DND-41 (cell line): ENCODE measurements around the gene NR6A1.

ENCODE experiments used
- ATAC-seq: fragments of 200-7000 bp; cut with Tn5 transposase; 3 replicates; pipeline ENCODE4 v1.9.1; 2021; ENCODE audit warnings: low read depth; ENCODE audit not compliant: insufficient read depth
- DNase-seq: peaks from one replicate; pipeline ENCODE4 v3.0.0-alpha.2; 2020
- H2AFZ ChIP-seq: 2 replicates; pipeline ENCODE4 v1.6.0; 2012; ENCODE audit warnings: low read depth, low read length
- H3K27ac ChIP-seq: 2 replicates; pipeline ENCODE4 v1.5.1; 2012; ENCODE audit warnings: low read length, inconsistent platforms
- H3K27me3 ChIP-seq: fragments of 200-600 bp; sonication (generic); 2 replicates; pipeline ENCODE4 v1.6.0; 2012; ENCODE audit warnings: low read length, mild to moderate bottlenecking, inconsistent platforms; ENCODE audit not compliant: insufficient read depth, poor library complexity
- H3K36me3 ChIP-seq: 2 replicates; pipeline ENCODE4 v1.5.1; 2012; ENCODE audit warnings: low read length, inconsistent platforms; ENCODE audit not compliant: insufficient read depth
- H3K4me1 ChIP-seq: 2 replicates; pipeline ENCODE4 v1.5.1; 2012; ENCODE audit warnings: mild to moderate bottlenecking, low read length; ENCODE audit not compliant: insufficient read depth
- H3K4me2 ChIP-seq: 2 replicates; pipeline ENCODE4 v1.6.0; 2012; ENCODE audit warnings: mild to moderate bottlenecking, moderate library complexity, low read length, inconsistent platforms; ENCODE audit not compliant: insufficient read depth
- H3K4me3 ChIP-seq, 2 experiments: fragments of 200-600 bp in 1 of 2; shearing (Covaris generic) in 1 of 2; 2 replicates each; pipeline ENCODE4 v1.5.1; 2012 to 2016; ENCODE audit warnings: inconsistent platforms in 2 of 2, low read length in 2 of 2, mild to moderate bottlenecking in 2 of 2, low read depth in 1 of 2, moderate library complexity in 1 of 2
- H3K79me2 ChIP-seq: 2 replicates; pipeline ENCODE4 v1.6.0; 2012; ENCODE audit warnings: low read length, inconsistent platforms; ENCODE audit not compliant: insufficient read depth
- H3K9ac ChIP-seq: 2 replicates; pipeline ENCODE4 v1.6.0; 2012; ENCODE audit warnings: low read depth, mild to moderate bottlenecking, inconsistent platforms, low read length, moderate library complexity
- H3K9me3 ChIP-seq: 2 replicates; pipeline ENCODE4 v1.5.1; 2012; ENCODE audit warnings: low read length, moderate library complexity, mild to moderate bottlenecking, inconsistent platforms; ENCODE audit not compliant: insufficient read depth, severe bottlenecking
- H4K20me1 ChIP-seq: 2 replicates; pipeline ENCODE4 v1.6.0; 2012; ENCODE audit warnings: low read length; ENCODE audit not compliant: insufficient read depth
- EZH2 ChIP-seq: IDR thresholded peaks from 3 replicates; pipeline ENCODE4 v1.6.1; 2012; ENCODE audit warnings: borderline replicate concordance, low read depth, mild to moderate bottlenecking, moderate library complexity, low read length, inconsistent platforms; ENCODE audit not compliant: severe bottlenecking
- TF ChIP-seq, protein P1 (sequence below): IDR thresholded peaks from 2 replicates; pipeline ENCODE4 v1.5.1; 2012; ENCODE audit warnings: borderline replicate concordance, low read length, moderate library complexity, mild to moderate bottlenecking; ENCODE audit not compliant: poor library complexity, severe bottlenecking; ENCODE audit errors: extremely low read depth

Gene NR6A1

DNA sequence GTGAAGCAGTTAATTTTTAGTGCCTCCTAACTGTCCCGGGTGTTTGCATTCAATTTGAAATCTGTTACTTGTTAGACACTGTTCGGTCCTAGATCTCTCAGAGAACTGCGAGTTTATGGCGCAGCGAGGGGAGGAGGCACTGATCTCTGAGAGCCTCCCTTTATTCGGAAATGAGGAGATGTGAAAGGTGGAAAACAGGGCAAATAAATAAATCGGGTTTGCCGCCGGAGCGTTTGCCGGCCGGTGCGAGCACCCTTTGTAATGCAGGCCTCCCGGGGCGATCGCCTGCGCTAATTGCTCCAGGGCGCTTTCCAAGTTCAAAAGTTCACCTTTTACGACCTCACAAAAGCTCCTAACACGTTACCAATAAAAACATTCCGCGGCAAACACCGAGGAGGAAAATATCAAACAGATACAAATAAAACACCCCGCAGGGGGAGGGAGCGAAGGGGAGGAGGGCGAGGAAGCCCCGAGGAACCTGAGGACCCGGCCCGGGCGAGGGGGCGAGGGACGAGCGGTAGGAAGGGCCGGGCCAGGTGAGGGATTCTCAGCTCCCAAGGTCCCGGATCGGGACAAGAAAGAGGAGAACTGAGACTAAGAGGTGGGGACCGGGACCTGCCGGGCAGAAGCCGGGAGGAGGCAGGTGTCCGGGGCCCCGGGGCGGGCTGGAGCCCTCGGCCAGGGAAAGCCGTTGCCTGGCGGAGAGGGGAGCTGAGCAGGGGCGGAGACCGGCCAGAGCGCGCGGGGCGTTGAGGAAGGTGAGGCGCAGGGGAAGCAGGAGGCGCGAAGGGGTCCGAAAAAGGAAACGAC is 1.4 kb downstream of the NR6A1 start:
- DNase-seq = no peak
- Histone ChIP-seq H3K4me3 (peak overlapping the region; percentile 75 to 77; a peak in 3 of 4 replicates), H4K20me1 (no peaks in the 10 kb centered on the region; the same call in 1 of the 2 replicates), H3K27ac (no peak overlapping the region), H3K9me3 (no peaks in the 10 kb centered on the region), H3K4me1 (peaks cover 24% of the 10 kb centered on the region), H3K4me2 (peak overlapping the region; percentile 99), H3K36me3 (no peaks in the 10 kb centered on the region), H3K79me2 (no peaks in the 10 kb centered on the region), H3K9ac (peak overlapping the region; percentile 61; the same call in 1 of the 2 replicates), H2AFZ (peak overlapping the region; percentile 53; the same call in 1 of the 2 replicates), H3K27me3 (peaks cover 13% of the 10 kb centered on the region)
- TF ChIP-seq, protein P1, sequence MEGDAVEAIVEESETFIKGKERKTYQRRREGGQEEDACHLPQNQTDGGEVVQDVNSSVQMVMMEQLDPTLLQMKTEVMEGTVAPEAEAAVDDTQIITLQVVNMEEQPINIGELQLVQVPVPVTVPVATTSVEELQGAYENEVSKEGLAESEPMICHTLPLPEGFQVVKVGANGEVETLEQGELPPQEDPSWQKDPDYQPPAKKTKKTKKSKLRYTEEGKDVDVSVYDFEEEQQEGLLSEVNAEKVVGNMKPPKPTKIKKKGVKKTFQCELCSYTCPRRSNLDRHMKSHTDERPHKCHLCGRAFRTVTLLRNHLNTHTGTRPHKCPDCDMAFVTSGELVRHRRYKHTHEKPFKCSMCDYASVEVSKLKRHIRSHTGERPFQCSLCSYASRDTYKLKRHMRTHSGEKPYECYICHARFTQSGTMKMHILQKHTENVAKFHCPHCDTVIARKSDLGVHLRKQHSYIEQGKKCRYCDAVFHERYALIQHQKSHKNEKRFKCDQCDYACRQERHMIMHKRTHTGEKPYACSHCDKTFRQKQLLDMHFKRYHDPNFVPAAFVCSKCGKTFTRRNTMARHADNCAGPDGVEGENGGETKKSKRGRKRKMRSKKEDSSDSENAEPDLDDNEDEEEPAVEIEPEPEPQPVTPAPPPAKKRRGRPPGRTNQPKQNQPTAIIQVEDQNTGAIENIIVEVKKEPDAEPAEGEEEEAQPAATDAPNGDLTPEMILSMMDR = no peak
- TF ChIP-seq EZH2 = no peak
- ATAC-seq = no peak

DNA sequence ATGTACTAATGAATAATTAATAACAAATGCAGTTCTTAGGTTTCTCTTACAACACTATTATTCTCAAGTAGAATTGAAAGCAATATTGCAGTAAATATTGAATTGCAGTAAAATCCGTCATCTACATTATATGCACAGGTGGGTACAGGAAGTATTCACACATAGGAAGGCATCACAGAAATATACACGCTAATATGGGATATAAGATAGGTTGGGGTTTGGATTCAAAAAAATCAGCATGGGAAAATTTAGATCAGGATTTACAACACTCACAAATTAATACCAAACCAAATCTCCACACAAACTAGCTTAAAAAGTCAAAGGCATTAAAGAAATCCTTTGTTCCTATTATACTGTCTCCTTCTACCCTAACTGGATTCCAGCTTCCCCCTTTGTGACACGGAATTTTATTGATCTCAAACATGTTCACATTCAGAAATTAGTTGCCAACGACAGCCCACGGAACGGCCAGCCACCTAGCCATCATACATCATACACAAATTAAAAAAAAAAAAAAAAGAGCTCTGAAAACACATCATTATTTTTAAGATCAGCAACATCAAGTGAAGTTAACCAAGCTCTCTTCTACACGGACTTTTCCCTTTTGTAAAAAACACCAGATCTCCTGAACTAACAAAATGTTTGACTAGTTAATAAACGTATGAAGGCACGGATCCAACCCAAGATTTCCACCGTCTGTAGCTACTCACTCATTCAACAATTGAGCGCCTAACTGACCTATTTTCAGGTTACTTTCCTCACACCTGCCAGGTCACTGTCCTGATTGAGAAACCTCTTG is 2.2 kb downstream of the NR6A1 start:
- Histone ChIP-seq H3K4me1 (peaks cover 24% of the 10 kb centered on the region), H3K27me3 (peaks cover 13% of the 10 kb centered on the region), H4K20me1 (no peaks in the 10 kb centered on the region; the same call in 1 of the 2 replicates), H3K27ac (no peak overlapping the region), H3K79me2 (no peaks in the 10 kb centered on the region), H2AFZ (no peak overlapping the region), H3K9ac (no peak overlapping the region), H3K9me3 (no peaks in the 10 kb centered on the region), H3K4me3 (no peak overlapping the region), H3K36me3 (no peaks in the 10 kb centered on the region), H3K4me2 (peak overlapping the region; percentile 99; the same call in 1 of the 2 replicates)
- no peak for TF ChIP-seq EZH2
- TF ChIP-seq, protein P1 = no peak
- DNase-seq = no peak
- no peak for ATAC-seq

DNA sequence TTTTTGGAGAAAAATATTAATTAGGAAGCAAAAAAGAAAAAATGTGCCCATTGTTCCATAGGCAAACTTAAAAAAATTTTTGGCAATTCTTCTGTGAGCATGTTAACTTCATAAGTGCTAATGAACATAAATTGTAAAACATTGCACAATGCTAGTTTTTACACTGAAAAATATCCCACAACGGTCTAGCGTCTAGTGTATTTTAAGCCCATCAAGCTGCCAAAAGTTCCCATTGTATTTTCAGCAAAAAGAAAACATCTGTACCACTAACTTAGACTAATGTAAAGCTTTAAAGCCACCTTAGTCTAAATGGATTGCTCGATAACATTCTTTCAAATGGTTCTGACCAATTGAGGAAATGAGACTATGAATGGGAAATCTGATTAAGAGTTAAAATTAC is 2.8 kb downstream of the NR6A1 start:
- TF ChIP-seq EZH2 = no peak
- TF ChIP-seq, protein P1 = no peak
- Histone ChIP-seq H3K79me2 (no peaks in the 10 kb centered on the region), H3K27me3 (peaks cover 13% of the 10 kb centered on the region), H3K36me3 (no peaks in the 10 kb centered on the region), H3K27ac (no peak overlapping the region), H2AFZ (no peak overlapping the region), H3K9me3 (no peaks in the 10 kb centered on the region), H3K4me3 (no peak overlapping the region), H3K9ac (no peak overlapping the region), H3K4me2 (no peak overlapping the region), H3K4me1 (peaks cover 24% of the 10 kb centered on the region), H4K20me1 (no peaks in the 10 kb centered on the region; the same call in 1 of the 2 replicates)
- ATAC-seq (no peak), DNase-seq (no peak)
